GM12865 (cell line): ENCODE measurements around the gene SLCO1C1.

Source experiments
- DNase-seq: peaks from one replicate; pipeline ENCODE4 v3.0.0; 2010; ENCODE audit warnings: low read depth
- H3K4me3 ChIP-seq: 2 replicates; pipeline ENCODE4 v1.5.1; 2011; ENCODE audit warnings: mild to moderate bottlenecking, low read depth, low read length, control low read depth
- CTCF ChIP-seq: IDR thresholded peaks from 2 replicates; pipeline ENCODE4 v1.5.1; 2011; ENCODE audit warnings: low read length, control low read depth, low read depth, inconsistent platforms; ENCODE audit not compliant: insufficient read depth; ENCODE audit errors: missing control alignments

The SLCO1C1 gene

GRCh38 chr12:20695232-20695631, at the start of gene SLCO1C1:
Gene SLCO1C1 (plus strand): TSS chr12:20695332. CDS start chr12:20699577, 4,245 bp downstream.
- H3K4me3 ChIP-seq: no peak within 1 kb of the TSS
- TF ChIP-seq CTCF: no peak
- no peak for DNase-seq

- no peak overlapping the region for H3K4me3 ChIP-seq
- TF ChIP-seq CTCF: peak; percentile 44
- DNase-seq: peak; percentile 29
Measured at GRCh38 chr12:20646239-20646827, 48.8 kb upstream of the SLCO1C1 start.

- no peak for TF ChIP-seq CTCF
- no peak overlapping the region for H3K4me3 ChIP-seq
- no peak for DNase-seq
Measured at GRCh38 chr12:20653871-20654270, 41.3 kb upstream of the SLCO1C1 start.

GRCh38 chr12:20656600-20656999, 38.5 kb upstream of the SLCO1C1 start:
- DNase-seq: no peak
- no peak for TF ChIP-seq CTCF
- no peak overlapping the region for H3K4me3 ChIP-seq

- no peak overlapping the region for H3K4me3 ChIP-seq
- no peak for DNase-seq
- TF ChIP-seq CTCF: no peak
Measured at GRCh38 chr12:20657496-20657895, 37.6 kb upstream of the SLCO1C1 start.

GRCh38 chr12:20681334-20681733, 13.8 kb upstream of the SLCO1C1 start:
- no peak for DNase-seq
- TF ChIP-seq CTCF: no peak
- H3K4me3 ChIP-seq: no peak overlapping the region
